Activated B cell treated with CpG ODN at 0.5 μM for 24 hours (primary cell): ENCODE data around the gene ACOX2. TPM values are rescaled to one million over a fixed set of nuclear protein-coding genes. Genes with fewer than 3 reads are reported as not detected.
A peak's percentile ranks its signal among the peaks of the same experiment; 100 is the strongest.

Source experiments
- ATAC-seq: fragments of 200-7000 bp; cut with Tn5 transposase; one replicate; pipeline ENCODE4 v1.10.0; 2021; ENCODE audit warnings: low read depth, mild to moderate bottlenecking, moderate library complexity
- CTCF ChIA-PET: fragments of 350-600 bp; sonication (Branson Sonifier 250); formaldehyde crosslinking; loops from one replicate; lab custom pipeline; 2021; ENCODE audit warnings: antibody characterized with exemption; lab: Charles Lee
- POLR2A ChIA-PET: fragments of 350-600 bp; sonication (Branson Sonifier 250); formaldehyde crosslinking; loops from one replicate; lab custom pipeline; 2021; ENCODE audit warnings: antibody characterized with exemption; lab: Charles Lee
- DNase-seq: peaks from one replicate; pipeline ENCODE4 v3.0.0; 2022
- H3K27ac Mint-ChIP-seq: one replicate; pipeline ENCODE4 v1.8.0; 2020; ENCODE audit warnings: mixed read lengths
- H3K27me3 Mint-ChIP-seq: one replicate; pipeline ENCODE4 v1.8.0; 2021; ENCODE audit warnings: mixed read lengths
- H3K36me3 Mint-ChIP-seq: one replicate; pipeline ENCODE4 v1.8.0; 2021; ENCODE audit warnings: low read depth, mixed read lengths
- H3K4me1 Mint-ChIP-seq: one replicate; pipeline ENCODE4 v1.8.0; 2021; ENCODE audit warnings: mixed read lengths
- H3K4me3 Mint-ChIP-seq: one replicate; pipeline ENCODE4 v1.8.0; 2020; ENCODE audit warnings: mild to moderate bottlenecking, mixed read lengths
- H3K9me3 Mint-ChIP-seq: one replicate; pipeline ENCODE4 v1.8.0; 2020; ENCODE audit warnings: mixed read lengths
- CTCF ChIP-seq: fragments of 200-600 bp; IDR thresholded peaks from one replicate; pipeline ENCODE4 v1.8.0; 2022; ENCODE audit warnings: antibody characterized with exemption, mild to moderate bottlenecking
- intact Hi-C: fragments of 100-400 bp; cut with micrococcal nuclease; formaldehyde crosslinking; loops from one replicate; pipeline ENCODE4 v1.15.1; 2024
- total RNA-seq: library from RNA; stranded (reverse); gene quantifications from 2 replicates; pipeline ENCODE4 v1.2.3, GENCODE V29; 2022

ACOX2 gene
- total RNA-seq, 1 donor from 2014 or later, result not detected

- DNase-seq (no peak), ATAC-seq (no peak)
- ChIA-PET CTCF (no interaction called here), POLR2A (interaction anchor here (0.5 kb wide), 2 partner anchors 9 to 222 kb away, joined by 3 to 6 read pairs; no protein-coding TSS in a partner anchor)
- no peaks in the 10 kb centered on the region for H3K36me3 Mint-ChIP-seq
- TF ChIP-seq CTCF, result no peak
- H3K4me1 Mint-ChIP-seq, result peaks cover 31% of the 10 kb centered on the region
- H3K27ac Mint-ChIP-seq, result no peak overlapping the region
- peaks cover 5% of the 10 kb centered on the region for H3K27me3 Mint-ChIP-seq
- H3K4me3 Mint-ChIP-seq, result no peak overlapping the region
- no peaks in the 10 kb centered on the region for H3K9me3 Mint-ChIP-seq
- intact Hi-C loops, result no loop called here
These were observed 51.1 kb downstream of the ACOX2 start for GRCh38 chr3:58485801-58486435.

GRCh38 chr3:58484722-58485069 lies 52.3 kb downstream of the ACOX2 start:
- TF ChIP-seq CTCF, result no peak
- no peak for ATAC-seq
- H3K36me3 Mint-ChIP-seq, result no peaks in the 10 kb centered on the region
- H3K27me3 Mint-ChIP-seq, result peaks cover 5% of the 10 kb centered on the region
- H3K4me3 Mint-ChIP-seq, result no peak overlapping the region
- H3K9me3 Mint-ChIP-seq, result no peaks in the 10 kb centered on the region
- peaks cover 25% of the 10 kb centered on the region for H3K4me1 Mint-ChIP-seq
- intact Hi-C loops, result no loop called here
- ChIA-PET CTCF (no interaction called here), POLR2A (interaction anchor here (0.5 kb wide), 1 partner anchor 1074 kb away, joined by 7 read pairs; no protein-coding TSS in a partner anchor)
- no peak for DNase-seq
- H3K27ac Mint-ChIP-seq, result no peak overlapping the region

GRCh38 chr3:58484045-58484721 lies 52.8 kb downstream of the ACOX2 start:
- ChIA-PET CTCF (interaction anchor here (0.8 kb wide), 1 partner anchor 178 kb away, joined by 3 read pairs; the partner anchor contains the start of genes HTD2 and RPP14), POLR2A (interaction anchor here (0.5 to 0.9 kb wide), 2 partner anchors 8 to 1073 kb away, joined by 7 read pairs; partner anchors contain the start of gene KCTD6)
- Mint-ChIP-seq H3K27ac (no peak overlapping the region), H3K36me3 (no peaks in the 10 kb centered on the region), H3K4me1 (peaks cover 25% of the 10 kb centered on the region), H3K9me3 (no peaks in the 10 kb centered on the region), H3K27me3 (peaks cover 5% of the 10 kb centered on the region), H3K4me3 (no peak overlapping the region)
- ATAC-seq, result no peak
- DNase-seq, result no peak
- intact Hi-C loops, result no loop called here
- no peak for TF ChIP-seq CTCF

GRCh38 chr3:58482917-58483636 lies 53.9 kb downstream of the ACOX2 start:
- H3K4me1 Mint-ChIP-seq, result peaks cover 25% of the 10 kb centered on the region
- H3K27ac Mint-ChIP-seq, result peak overlapping the region; percentile 50
- H3K4me3 Mint-ChIP-seq, result peak overlapping the region; percentile 32
- ChIA-PET CTCF (no interaction called here), POLR2A (interaction anchor here (0.8 to 0.9 kb wide), 2 partner anchors 9 to 10 kb away, joined by 3 to 7 read pairs; partner anchors contain the start of gene KCTD6)
- intact Hi-C loops, result no loop called here
- no peaks in the 10 kb centered on the region for H3K36me3 Mint-ChIP-seq
- TF ChIP-seq CTCF, result no peak
- DNase-seq, result no peak
- no peaks in the 10 kb centered on the region for H3K27me3 Mint-ChIP-seq
- ATAC-seq, result peak; percentile 68
- H3K9me3 Mint-ChIP-seq, result no peaks in the 10 kb centered on the region

GRCh38 chr3:58480309-58480708 lies 56.7 kb downstream of the ACOX2 start:
- Mint-ChIP-seq H3K9me3 (no peaks in the 10 kb centered on the region), H3K4me1 (peaks cover 32% of the 10 kb centered on the region), H3K4me3 (no peak overlapping the region), H3K36me3 (no peaks in the 10 kb centered on the region), H3K27me3 (no peaks in the 10 kb centered on the region), H3K27ac (no peak overlapping the region)
- TF ChIP-seq CTCF, result no peak
- POLR2A ChIA-PET, result no interaction called here
- ATAC-seq (no peak), DNase-seq (no peak)
- CTCF ChIA-PET, result no interaction called here
- intact Hi-C loops, result no loop called here
